DOHH2 (cell line): Measurements from ENCODE around the gene ARHGEF26.

Source experiments
- H3F3A ChIP-seq: fragments of 200-600 bp; sonication (generic), shearing (Covaris generic); 2 replicates; pipeline ENCODE4 v1.6.0; 2016; ENCODE audit warnings: antibody characterized with exemption, mild to moderate bottlenecking; ENCODE audit not compliant: control insufficient read depth, insufficient read depth
- H3K27ac ChIP-seq: fragments of 200-600 bp; sonication (generic); 2 replicates; pipeline ENCODE4 v1.5.1; 2014; ENCODE audit warnings: low read depth, mild to moderate bottlenecking, low read length, moderate library complexity
- H3K27me3 ChIP-seq: fragments of 200-600 bp; sonication (generic); 2 replicates; pipeline ENCODE4 v1.6.1; 2014; ENCODE audit warnings: mild to moderate bottlenecking, low read length, mixed read lengths; ENCODE audit not compliant: control insufficient read depth
- H3K36me3 ChIP-seq: fragments of 200-600 bp; sonication (generic); 2 replicates; pipeline ENCODE4 v1.6.1; 2014; ENCODE audit warnings: mild to moderate bottlenecking, low read length, moderate library complexity, mixed read lengths; ENCODE audit not compliant: control insufficient read depth
- H3K4me1 ChIP-seq: fragments of 200-600 bp; sonication (generic); 2 replicates; pipeline ENCODE4 v1.6.1; 2014; ENCODE audit warnings: mild to moderate bottlenecking, low read length, mixed read lengths; ENCODE audit not compliant: control insufficient read depth
- H3K4me2 ChIP-seq: fragments of 200-600 bp; sonication (generic); 2 replicates; pipeline ENCODE4 v1.6.0; 2014; ENCODE audit warnings: mild to moderate bottlenecking, low read length, moderate library complexity
- H3K4me3 ChIP-seq: fragments of 200-600 bp; sonication (generic); 2 replicates; pipeline ENCODE4 v1.5.1; 2014; ENCODE audit warnings: mild to moderate bottlenecking, low read length, mixed read lengths
- H3K79me2 ChIP-seq: fragments of 200-600 bp; sonication (generic); 2 replicates; pipeline ENCODE4 v1.6.1; 2014; ENCODE audit warnings: mild to moderate bottlenecking, low read length, mixed read lengths; ENCODE audit not compliant: control insufficient read depth
- H3K9me2 ChIP-seq: fragments of 200-600 bp; sonication (generic); replicated peaks from 2 replicates; pipeline ENCODE4 v1.6.1; 2014; ENCODE audit warnings: mild to moderate bottlenecking, low read length, mixed read lengths; ENCODE audit not compliant: control insufficient read depth
- H3K9me3 ChIP-seq: fragments of 200-600 bp; sonication (generic); 2 replicates; pipeline ENCODE4 v1.6.1; 2014; ENCODE audit warnings: antibody characterized with exemption, low read length, mixed read lengths; ENCODE audit not compliant: control insufficient read depth, insufficient read depth
- H4K20me1 ChIP-seq: fragments of 200-600 bp; sonication (generic); 2 replicates; pipeline ENCODE4 v1.6.0; 2014; ENCODE audit warnings: low read depth, mild to moderate bottlenecking, antibody characterized with exemption, low read length, moderate library complexity; ENCODE audit not compliant: control insufficient read depth, insufficient read depth
- EZH2phosphoT487 ChIP-seq: fragments of 200-600 bp; sonication (generic); IDR thresholded peaks from 2 replicates; pipeline ENCODE4 v1.6.1; 2017; ENCODE audit warnings: borderline replicate concordance, mild to moderate bottlenecking, antibody characterized with exemption, low read length, moderate library complexity, mixed read lengths
- TF ChIP-seq, protein P1 (sequence below): fragments of 200-600 bp; sonication (generic); IDR thresholded peaks from one replicate; pipeline ENCODE4 v1.5.1; 2014; ENCODE audit warnings: antibody characterized with exemption, mild to moderate bottlenecking, low read depth, low read length; ENCODE audit not compliant: poor library complexity, severe bottlenecking

Gene ARHGEF26

GRCh38 chr3:154224366-154224765 lies 103.2 kb downstream of the ARHGEF26 start:
- Histone ChIP-seq H3K27me3 (peaks cover 5% of the 10 kb centered on the region; the same call in 1 of the 2 replicates), H3K4me2 (no peak overlapping the region), H3K36me3 (no peaks in the 10 kb centered on the region), H3K27ac (no peak overlapping the region), H4K20me1 (no peaks in the 10 kb centered on the region), H3K9me3 (no peaks in the 10 kb centered on the region), H3K4me1 (no peaks in the 10 kb centered on the region), H3K79me2 (no peaks in the 10 kb centered on the region), H3F3A (no peaks in the 10 kb centered on the region), H3K9me2 (no peaks in the 10 kb centered on the region), H3K4me3 (no peak overlapping the region)
- TF ChIP-seq, protein P1, sequence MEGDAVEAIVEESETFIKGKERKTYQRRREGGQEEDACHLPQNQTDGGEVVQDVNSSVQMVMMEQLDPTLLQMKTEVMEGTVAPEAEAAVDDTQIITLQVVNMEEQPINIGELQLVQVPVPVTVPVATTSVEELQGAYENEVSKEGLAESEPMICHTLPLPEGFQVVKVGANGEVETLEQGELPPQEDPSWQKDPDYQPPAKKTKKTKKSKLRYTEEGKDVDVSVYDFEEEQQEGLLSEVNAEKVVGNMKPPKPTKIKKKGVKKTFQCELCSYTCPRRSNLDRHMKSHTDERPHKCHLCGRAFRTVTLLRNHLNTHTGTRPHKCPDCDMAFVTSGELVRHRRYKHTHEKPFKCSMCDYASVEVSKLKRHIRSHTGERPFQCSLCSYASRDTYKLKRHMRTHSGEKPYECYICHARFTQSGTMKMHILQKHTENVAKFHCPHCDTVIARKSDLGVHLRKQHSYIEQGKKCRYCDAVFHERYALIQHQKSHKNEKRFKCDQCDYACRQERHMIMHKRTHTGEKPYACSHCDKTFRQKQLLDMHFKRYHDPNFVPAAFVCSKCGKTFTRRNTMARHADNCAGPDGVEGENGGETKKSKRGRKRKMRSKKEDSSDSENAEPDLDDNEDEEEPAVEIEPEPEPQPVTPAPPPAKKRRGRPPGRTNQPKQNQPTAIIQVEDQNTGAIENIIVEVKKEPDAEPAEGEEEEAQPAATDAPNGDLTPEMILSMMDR = no peak
- no peak for TF ChIP-seq EZH2phosphoT487

- no peak overlapping the region for H3K4me2 ChIP-seq
- no peaks in the 10 kb centered on the region for H3K36me3 ChIP-seq
- TF ChIP-seq EZH2phosphoT487 = no peak
- TF ChIP-seq, protein P1 = no peak
- H3F3A ChIP-seq = no peaks in the 10 kb centered on the region
- no peak overlapping the region for H3K4me3 ChIP-seq
- H3K27ac ChIP-seq = no peak overlapping the region
- no peaks in the 10 kb centered on the region for H3K4me1 ChIP-seq
- no peaks in the 10 kb centered on the region for H3K9me3 ChIP-seq
- H4K20me1 ChIP-seq = no peaks in the 10 kb centered on the region
- peaks cover 5% of the 10 kb centered on the region; the same call in 1 of the 2 replicates for H3K27me3 ChIP-seq
- H3K79me2 ChIP-seq = no peaks in the 10 kb centered on the region
- H3K9me2 ChIP-seq = no peaks in the 10 kb centered on the region
These were observed 103.7 kb downstream of the ARHGEF26 start for GRCh38 chr3:154224866-154225265.

DNA sequence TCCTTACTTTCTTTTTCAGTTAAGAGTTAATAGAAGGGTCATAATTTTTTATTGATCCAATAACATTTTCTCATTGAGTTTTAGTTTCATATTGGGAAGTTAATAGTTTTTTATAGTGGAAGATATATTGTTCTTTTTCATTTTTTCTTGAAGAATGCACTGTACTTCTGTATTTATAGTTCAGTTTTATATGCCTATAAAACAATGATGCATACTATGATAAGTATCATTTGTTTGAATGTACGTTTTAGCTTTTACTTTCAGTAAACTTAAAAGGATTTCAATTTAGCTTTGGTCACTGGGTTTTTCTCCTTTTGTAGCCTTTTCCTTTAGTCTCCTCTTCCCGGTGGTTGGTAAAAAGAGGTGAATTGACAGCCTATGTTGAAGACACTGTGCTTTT lies 104.3 kb downstream of the ARHGEF26 start:
- Histone ChIP-seq H3K27me3 (peaks cover 5% of the 10 kb centered on the region; the same call in 1 of the 2 replicates), H3K79me2 (no peaks in the 10 kb centered on the region), H3K4me2 (no peak overlapping the region), H3K4me1 (no peaks in the 10 kb centered on the region), H3K9me3 (no peaks in the 10 kb centered on the region), H4K20me1 (no peaks in the 10 kb centered on the region), H3K9me2 (no peaks in the 10 kb centered on the region), H3K27ac (no peak overlapping the region), H3K4me3 (no peak overlapping the region), H3F3A (no peaks in the 10 kb centered on the region), H3K36me3 (no peaks in the 10 kb centered on the region)
- no peak for TF ChIP-seq EZH2phosphoT487
- TF ChIP-seq, protein P1 = no peak

- Histone ChIP-seq H3K27me3 (peaks cover 5% of the 10 kb centered on the region; the same call in 1 of the 2 replicates), H3K79me2 (no peaks in the 10 kb centered on the region), H3K36me3 (no peaks in the 10 kb centered on the region), H3K27ac (no peak overlapping the region), H3K4me3 (no peak overlapping the region), H3K9me3 (no peaks in the 10 kb centered on the region), H3K9me2 (no peaks in the 10 kb centered on the region), H3K4me2 (no peak overlapping the region), H3F3A (no peaks in the 10 kb centered on the region), H3K4me1 (no peaks in the 10 kb centered on the region), H4K20me1 (no peaks in the 10 kb centered on the region)
- TF ChIP-seq EZH2phosphoT487 = no peak
- TF ChIP-seq, protein P1 = no peak
These were observed 106.3 kb downstream of the ARHGEF26 start for GRCh38 chr3:154227531-154227930.
